Prostate gland (tissue), 2 donors: ENCODE results near the gene CATSPERZ.

Source experiments
- POLR2A ChIP-seq: fragments of 450-650 bp; IDR thresholded peaks from one replicate; pipeline ENCODE4 v1.6.1; 2016; ENCODE audit warnings: antibody characterized with exemption, mild to moderate bottlenecking
- POLR2AphosphoS5 ChIP-seq: sonication (generic); formaldehyde crosslinking; IDR thresholded peaks from one replicate; pipeline ENCODE4 v1.6.1; 2017; ENCODE audit warnings: antibody characterized with exemption
- TF ChIP-seq, protein P1 (sequence below), 4 experiments: fragments of 200-600 bp in 2 of 4; fragments of 450-650 bp in 2 of 4; sonication (generic) in 2 of 4; IDR thresholded peaks; 1 replicate in 3 of 4; 2 replicates in 1 of 4; pipeline ENCODE4 v1.5.1; 2016 to 2019; ENCODE audit warnings: antibody characterized with exemption in 4 of 4, mild to moderate bottlenecking in 2 of 4, moderate library complexity in 2 of 4

DNA sequence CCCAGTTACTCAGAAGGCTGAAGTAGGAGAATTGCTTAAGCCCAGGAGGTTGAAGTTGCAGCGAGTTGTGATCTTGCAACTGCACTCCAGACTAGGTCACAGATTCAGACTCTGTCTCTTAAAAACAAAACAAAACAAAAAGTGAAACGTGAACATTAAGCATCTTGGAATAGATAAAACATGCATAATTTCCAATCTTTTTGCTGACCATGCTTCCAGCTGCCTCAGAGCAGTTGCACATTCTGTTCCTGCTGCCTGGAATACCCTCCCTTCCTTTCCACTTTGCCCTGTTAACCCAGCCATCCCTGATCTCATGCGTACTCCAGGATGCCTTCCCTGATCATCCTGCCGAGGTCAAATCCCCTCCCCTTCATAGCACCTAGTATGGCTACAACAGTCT lies 39.1 kb downstream of the CATSPERZ start:
- TF ChIP-seq, protein P1, sequence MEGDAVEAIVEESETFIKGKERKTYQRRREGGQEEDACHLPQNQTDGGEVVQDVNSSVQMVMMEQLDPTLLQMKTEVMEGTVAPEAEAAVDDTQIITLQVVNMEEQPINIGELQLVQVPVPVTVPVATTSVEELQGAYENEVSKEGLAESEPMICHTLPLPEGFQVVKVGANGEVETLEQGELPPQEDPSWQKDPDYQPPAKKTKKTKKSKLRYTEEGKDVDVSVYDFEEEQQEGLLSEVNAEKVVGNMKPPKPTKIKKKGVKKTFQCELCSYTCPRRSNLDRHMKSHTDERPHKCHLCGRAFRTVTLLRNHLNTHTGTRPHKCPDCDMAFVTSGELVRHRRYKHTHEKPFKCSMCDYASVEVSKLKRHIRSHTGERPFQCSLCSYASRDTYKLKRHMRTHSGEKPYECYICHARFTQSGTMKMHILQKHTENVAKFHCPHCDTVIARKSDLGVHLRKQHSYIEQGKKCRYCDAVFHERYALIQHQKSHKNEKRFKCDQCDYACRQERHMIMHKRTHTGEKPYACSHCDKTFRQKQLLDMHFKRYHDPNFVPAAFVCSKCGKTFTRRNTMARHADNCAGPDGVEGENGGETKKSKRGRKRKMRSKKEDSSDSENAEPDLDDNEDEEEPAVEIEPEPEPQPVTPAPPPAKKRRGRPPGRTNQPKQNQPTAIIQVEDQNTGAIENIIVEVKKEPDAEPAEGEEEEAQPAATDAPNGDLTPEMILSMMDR (IDR thresholded peaks at IDR 0.05): no peak
- no peak for TF ChIP-seq POLR2A
- no peak for TF ChIP-seq POLR2AphosphoS5
